Fibroblast of skin of scalp (primary cell): ENCODE data around the gene FANCI.

Source experiments
- DNase-seq: peaks from one replicate; pipeline ENCODE4 v3.0.0-alpha.2; 2013

FANCI gene

DNA sequence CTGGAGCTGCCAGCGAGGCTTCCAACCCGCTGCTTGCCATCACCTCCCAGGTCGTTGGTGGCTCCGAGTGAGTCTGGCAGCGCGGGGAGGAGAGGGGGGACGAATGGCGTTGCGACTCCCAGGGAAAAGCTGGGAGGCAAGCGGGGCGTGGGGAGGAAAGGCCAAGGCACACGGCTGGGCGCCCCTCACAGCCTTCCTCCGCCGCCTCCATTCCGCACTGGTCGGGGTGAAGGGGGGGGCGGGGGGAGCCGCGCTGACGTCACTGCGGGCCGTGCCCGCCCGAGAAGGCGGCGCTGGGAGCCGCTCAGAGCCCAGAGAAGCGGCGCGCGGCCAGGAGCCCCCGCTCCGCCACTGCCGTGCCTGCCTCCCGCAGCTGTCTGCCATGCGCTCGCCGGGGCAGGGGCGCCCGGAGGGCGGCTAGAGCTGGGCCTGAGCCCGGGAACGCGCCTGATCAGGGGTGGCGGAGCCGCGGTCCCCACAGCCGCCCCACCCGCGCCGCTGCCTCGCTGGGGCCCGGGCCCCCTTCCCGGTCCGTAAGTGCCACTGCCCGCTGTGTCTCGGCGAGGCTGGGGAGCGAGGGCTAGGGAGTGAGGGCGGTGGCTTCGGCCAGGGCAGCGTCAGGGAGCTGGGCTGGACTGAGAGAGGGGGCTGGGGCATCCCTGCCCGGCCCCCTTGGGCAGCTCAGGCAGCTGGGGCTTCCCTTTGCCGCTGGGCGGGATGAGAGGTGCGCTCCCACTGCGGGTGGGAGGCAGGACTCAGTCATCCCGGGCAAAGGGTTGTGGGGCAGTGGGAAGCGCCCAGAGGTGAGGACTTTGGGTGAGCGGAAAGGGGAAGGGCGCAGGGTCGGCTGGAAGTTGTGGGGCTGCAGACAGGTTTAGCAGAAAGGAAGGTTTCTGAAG is 118.7 kb downstream of the FANCI start:
- no peak for DNase-seq

DNA sequence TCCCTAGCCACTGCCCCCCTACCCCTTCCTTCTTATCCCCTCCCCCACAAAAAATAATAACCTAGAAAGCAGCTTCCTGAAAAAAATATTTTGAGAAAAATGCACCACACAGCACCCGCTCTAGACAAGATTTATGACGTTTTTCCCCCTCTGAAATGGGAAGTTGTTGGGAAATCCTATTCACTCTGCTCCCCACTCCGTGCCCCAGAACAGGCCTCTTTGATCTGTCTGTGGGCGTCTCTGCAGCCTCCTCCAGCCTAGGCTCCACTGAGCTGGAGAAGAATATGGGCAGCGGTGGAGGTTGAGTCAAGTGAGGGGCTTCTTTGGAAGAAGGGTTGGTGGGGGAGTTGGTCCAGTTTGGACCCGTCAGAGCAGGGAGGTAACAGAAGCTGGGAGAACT is 119.4 kb downstream of the FANCI start:
- no peak for DNase-seq

DNA sequence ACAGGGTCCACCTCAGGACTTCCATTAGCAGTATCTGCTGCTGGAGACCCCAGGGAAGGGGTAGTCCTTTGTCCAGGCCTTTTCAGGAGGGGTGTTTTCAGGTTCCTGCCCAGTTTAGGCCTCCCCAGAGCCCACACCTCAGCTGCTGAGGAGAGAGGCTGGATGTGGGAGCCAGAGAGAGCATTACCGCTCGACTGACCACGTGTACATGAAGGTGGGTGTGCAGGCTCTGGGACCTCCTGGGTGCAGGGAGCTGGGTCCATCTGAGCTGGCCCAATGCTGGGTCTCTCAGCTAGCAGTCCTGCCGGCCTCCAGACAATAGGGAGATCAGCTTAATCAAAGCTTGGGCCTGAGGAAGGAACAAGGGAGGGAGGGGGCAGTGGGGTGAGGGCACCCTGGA is 120.0 kb downstream of the FANCI start:
- no peak for DNase-seq

DNA sequence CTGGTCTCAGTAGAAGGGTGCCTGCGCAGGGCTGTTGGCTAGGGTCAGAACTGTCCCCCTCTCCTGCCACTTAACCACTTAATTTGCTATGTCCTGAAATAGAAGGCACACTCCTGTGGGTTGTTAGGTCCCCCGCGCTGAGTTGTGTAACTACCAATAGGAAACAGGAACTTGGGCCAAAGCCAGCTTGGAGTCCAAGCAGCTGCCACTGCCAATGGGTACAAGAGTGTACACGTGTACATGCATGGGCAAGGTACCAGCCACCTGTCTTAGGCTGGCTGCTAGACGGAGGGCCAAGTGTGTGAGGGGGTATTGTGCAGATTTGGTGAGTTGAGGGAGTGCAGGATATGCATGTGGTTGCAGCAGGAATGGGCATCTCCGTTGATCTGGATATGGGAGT is 120.6 kb downstream of the FANCI start:
- DNase-seq = no peak

DNA sequence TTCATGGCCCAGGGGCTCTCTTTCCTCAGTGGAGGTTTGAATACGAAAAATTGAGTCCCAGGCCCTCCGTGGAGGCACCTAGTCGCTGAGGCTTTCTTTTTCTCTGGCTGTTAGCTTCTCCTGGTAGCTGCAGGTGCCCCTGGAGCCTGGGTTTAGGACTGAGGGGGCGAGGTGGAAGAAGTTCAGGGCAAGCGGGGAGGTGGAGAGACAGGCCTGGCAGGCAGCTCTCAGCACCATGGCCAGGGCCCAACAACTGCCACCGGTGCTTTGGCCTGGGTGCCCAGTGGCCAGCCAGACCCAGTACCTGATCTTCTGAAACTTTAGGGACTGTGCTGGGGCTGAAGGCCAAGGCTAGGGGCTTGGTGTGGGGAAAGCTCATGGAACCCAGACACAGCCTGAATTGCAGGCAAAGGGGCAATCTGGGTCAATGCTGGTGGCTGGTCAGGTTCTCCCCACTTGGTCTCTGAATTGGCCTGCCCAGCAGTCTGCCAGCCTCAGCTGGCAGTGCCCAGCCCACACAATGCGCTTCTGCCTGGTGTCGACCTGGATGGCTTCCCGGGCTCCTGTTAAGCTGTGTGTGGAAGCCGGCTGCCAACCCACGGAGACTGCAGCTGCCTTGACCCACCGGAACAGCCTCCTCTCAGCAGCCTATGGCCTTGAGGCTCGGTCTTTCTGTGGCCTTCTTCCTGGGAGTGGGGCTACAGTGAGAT is 121.1 kb downstream of the FANCI start:
- DNase-seq = no peak

DNA sequence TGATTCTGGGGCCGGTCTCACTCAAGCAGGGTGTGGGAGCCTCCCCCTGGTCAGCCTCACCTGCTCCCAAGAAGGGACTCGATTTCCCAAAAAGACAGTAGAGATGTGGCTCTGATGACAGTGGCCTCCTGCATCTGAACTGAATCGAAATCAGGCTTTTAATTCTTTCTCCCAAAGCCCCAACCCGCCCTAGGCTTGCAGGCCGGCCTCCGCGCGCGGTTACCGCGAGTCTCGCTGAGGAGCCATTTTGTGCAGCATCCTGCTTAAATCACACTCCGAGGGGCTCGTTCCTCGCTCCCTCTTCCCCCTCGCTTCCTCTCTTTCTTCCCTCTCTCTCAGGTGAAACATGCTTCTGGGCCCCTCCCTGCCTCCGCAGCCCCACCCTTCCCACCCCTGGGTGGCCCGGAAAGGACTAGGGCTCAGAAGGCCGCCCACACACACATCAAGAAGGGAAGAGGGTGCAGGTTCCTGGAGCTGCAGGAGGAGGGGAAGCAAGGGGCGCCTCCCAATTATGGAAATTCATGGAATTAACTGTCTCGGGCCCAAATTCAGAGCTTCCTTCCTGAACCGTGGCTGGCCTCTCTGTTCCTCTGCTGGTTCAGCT is 121.8 kb downstream of the FANCI start:
- DNase-seq = no peak
